Stimulated activated CD8-positive, alpha-beta memory T cell treated with anti-CD3 and anti-CD28 coated beads, Interleukin-2, amount 100 ng/mL, for 1 hour (primary cell): ENCODE results near the gene PARP14.

Experiments
- DNase-seq, 2 donors: peaks; one replicate each; pipeline ENCODE4 v3.0.0-alpha.2; 2020; ENCODE audit warnings: low read depth in 2 of 2

Gene PARP14

GRCh38 chr3:122770521-122771202 lies 90.0 kb downstream of the PARP14 start:
- DNase-seq = no peak

- DNase-seq = no peak
Observed at GRCh38 chr3:122772827-122773226, 92.2 kb downstream of the PARP14 start.

- DNase-seq = no peak
Observed at GRCh38 chr3:122773944-122774509, 93.4 kb downstream of the PARP14 start.

- no peak for DNase-seq
Observed at GRCh38 chr3:122774564-122774963, 93.9 kb downstream of the PARP14 start.

- DNase-seq = no peak
Observed at GRCh38 chr3:122776675-122777468, 96.2 kb downstream of the PARP14 start.

- no peak for DNase-seq
Observed at GRCh38 chr3:122777563-122777962, 96.9 kb downstream of the PARP14 start.
